MM.1S (cell line): ENCODE results near the gene KIRREL3.

ENCODE experiments used
- CTCF ChIP-seq: fragments of 300-600 bp; sonication (generic); IDR thresholded peaks from 2 replicates; pipeline ENCODE4 v1.5.1; 2016; ENCODE audit warnings: antibody characterized with exemption, low read length, mixed read lengths
- EZH2 ChIP-seq: fragments of 300-600 bp; sonication (generic); optimal IDR thresholded peaks from 2 replicates; pipeline ENCODE3; 2017; ENCODE audit warnings: low read depth, mild to moderate bottlenecking, antibody characterized with exemption, low read length, mixed read lengths
- EZH2phosphoT487 ChIP-seq: fragments of 300-600 bp; sonication (generic); IDR thresholded peaks from 2 replicates; pipeline ENCODE4 v1.6.1; 2018; ENCODE audit warnings: antibody characterized with exemption, low read length

GRCh38 chr11:126997196-126997595, 3.4 kb downstream of the KIRREL3 start:
- TF ChIP-seq EZH2 (no peak), CTCF (no peak), EZH2phosphoT487 (no peak)
